Measurements from ENCODE around the gene FAM20C. TPM values are rescaled to one million over a fixed set of nuclear protein-coding genes. Genes with fewer than 3 reads are reported as not detected.
"Not testable (repeated sequence)": the region's sequence is repeated elsewhere in the genome, so short reads cannot be mapped to it uniquely, and the experiment has no call there.

The FAM20C gene
- total RNA-seq, 2 donors from 2014 or later = 56.6 to 74.3 TPM

- intact Hi-C loops (cut with DNase I) = no loop called here
- peak; percentile 81 for DNase-seq (ENCODE audit: low spot score)
Measured at GRCh38 chr7:260441-261281, 68.3 kb downstream of the FAM20C start.

DNA sequence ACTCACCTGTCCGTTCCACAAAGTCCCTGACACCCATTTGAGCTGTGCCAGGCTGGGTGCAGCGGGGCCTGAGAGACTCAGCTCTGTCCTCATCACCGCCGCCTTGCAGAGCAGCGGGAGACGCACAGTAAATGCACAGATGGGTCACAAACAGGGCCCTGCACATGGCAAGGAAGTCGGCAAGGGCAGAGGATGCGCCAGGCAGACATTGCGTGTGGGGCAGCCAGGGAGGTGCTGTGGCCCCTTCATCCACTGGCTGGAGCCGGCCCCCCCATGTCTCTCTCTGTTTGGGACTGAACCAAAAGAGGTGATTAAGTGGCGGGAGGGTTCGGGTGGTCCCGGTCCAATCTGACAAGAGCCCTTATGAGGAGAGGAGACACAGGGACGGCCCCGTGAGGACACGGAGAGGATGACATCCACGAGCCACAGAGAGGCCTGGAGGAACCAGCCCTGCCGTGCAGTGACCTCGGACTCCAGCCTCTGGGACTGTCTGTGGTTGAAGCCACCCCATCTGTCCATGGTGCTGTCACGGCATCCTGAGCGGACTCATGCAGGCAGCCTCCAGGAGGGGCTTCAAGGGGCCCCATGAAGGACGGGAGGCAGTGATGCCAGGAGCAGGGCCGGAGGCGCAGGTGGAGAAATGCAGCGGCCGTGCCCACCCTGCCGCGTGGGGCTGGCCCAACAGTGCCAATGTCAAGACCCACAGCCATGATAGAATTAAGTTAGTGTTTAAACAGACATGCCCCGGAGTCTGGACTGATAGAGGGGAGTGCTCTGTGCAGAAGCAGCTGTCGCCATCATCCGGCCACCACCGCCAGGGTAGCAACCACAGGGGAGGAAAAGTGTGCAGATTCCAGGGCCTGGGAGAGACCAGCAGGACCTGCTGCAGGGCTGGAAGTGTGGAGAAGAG is 69.2 kb downstream of the FAM20C start:
- intact Hi-C loops (cut with DNase I) = no loop called here
- DNase-seq (ENCODE audit: low spot score) = peak; percentile 71

GRCh38 chr7:262251-262572 is 69.8 kb downstream of the FAM20C start:
- intact Hi-C loops (cut with DNase I) = no loop called here
- DNase-seq (ENCODE audit: low spot score) = peak; percentile 70

- peak; percentile 87 for DNase-seq (ENCODE audit: low spot score)
- intact Hi-C loops (cut with DNase I) = not testable (repeated sequence)
Measured at GRCh38 chr7:262631-263311, 70.4 kb downstream of the FAM20C start.

- DNase-seq (ENCODE audit: low spot score) = peak; percentile 80
- intact Hi-C loops (cut with DNase I) = not testable (repeated sequence)
Measured at GRCh38 chr7:263483-264351, 71.3 kb downstream of the FAM20C start.

GRCh38 chr7:264541-265191 is 72.3 kb downstream of the FAM20C start:
- intact Hi-C loops (cut with DNase I) = no loop called here
- DNase-seq (ENCODE audit: low spot score) = peak; percentile 76

- DNase-seq (ENCODE audit: low spot score) = peak; percentile 78
- intact Hi-C loops (cut with DNase I) = no loop called here
Measured at GRCh38 chr7:265192-265997, 73.0 kb downstream of the FAM20C start.

DNA sequence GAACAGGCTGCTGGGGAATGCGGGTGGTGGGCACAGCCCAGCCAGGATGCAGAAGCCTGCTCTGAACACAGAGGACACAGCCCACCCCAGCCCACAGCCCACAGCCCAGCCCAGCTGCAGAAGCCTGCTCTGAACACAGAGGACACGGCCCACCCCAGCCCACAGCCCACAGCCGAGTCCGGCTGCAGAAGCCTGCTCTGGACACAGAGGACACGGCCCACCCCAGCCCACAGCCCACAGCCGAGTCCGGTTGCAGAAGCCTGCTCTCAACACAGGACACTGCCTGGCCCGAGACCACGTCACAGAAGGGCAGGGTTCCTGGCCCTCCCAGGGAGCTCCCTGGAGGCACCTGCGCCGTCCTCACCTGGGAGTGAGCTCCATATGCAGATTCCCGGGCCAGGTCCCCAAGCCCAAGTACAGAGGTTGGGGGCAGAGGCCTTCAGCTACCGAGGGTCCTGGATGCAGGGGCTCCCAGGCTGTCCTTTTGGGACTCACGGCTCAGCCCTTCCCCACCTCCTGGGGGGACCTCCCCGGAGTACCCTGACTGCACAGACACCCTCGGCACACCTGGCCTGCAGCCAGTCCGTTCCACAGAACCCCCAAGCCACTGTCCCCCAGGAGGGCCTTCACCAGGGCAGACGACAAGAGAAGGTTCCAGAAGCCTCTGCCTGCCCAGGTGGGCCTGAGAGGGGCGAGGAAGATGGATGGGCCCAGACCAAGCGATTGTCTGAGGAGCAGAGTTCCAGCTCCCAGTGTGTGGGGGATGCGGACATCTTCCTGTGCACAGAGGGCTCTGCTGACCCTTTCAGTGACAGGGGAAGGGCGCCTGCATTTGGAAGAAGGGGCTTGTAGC is 73.9 kb downstream of the FAM20C start:
- DNase-seq (ENCODE audit: low spot score) = peak; percentile 77

DNA sequence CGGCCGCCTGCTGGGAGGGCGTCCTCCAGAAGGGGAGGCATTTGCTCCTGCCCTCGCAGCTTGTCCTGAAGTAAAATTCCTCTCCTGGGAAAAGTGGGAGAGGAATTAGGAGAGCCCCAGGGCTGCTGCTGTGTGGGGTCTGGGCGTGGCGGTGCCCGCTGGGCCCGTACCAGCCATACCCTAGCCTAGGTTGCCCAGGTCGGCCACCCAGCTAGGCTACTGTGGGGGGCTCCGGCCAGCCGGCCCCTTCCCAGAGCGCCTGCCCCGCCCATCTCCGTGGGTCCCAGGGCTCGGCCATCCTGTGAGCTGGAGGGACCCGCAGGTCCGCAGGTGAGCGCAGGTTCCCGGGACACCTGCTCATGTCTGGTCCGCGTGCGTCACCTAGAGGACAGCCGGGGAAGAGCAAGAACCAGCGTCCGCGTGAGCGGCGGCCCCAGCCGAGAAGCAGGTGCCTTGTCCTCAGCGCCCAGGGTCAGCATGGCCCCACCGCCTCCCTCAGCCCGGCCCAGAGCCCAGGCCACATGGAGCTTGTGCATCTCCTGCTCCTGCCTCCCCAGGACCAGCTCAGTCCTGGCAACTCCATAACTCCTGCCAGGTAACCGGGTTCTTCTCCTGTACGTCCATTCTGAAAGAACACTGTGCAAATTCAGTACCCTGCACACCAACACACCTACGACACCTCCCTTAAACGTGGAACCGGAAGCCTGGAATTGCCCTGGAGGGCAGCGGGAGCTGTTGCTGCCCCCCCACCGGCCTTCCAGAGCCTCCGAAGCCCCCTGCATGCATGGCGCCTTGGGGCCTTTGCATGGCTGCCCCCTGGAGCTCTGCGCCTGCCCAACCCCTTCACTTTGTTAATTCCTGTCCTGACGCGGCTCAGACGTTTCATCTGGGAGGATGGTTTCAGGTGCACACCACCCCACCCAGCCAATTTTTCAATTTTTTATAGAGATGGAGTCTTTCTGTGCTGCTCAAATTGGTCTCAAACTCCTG is 74.8 kb downstream of the FAM20C start:
- peak; percentile 80 for DNase-seq (ENCODE audit: low spot score)
- intact Hi-C loops (cut with DNase I) = no loop called here

More for the DNA sequence above, 73.9 kb downstream of the FAM20C start:
- intact Hi-C loops (cut with DNase I) = no loop called here

DNA sequence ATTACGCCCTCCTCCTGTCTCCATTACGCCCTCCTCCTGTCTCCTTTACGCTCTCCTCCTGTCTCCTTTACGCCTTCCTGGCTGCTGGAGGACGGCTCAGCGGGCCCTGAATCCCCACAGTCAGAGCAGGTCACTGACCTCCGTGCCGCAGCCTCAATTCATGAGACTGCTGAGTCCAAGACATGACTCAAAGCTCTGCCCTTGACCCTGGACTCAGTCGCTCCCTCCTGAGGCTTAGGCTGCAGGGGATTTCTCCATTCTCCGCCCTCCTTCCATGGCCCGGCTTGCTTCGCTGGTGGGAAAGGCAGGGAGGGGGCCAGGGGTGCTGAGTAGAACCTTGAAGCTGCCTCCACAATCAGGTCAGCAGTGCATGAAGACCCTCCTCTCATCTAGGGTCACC is 76.6 kb downstream of the FAM20C start:
- DNase-seq (ENCODE audit: low spot score) = peak; percentile 65
- intact Hi-C loops (cut with DNase I) = no loop called here

DNA sequence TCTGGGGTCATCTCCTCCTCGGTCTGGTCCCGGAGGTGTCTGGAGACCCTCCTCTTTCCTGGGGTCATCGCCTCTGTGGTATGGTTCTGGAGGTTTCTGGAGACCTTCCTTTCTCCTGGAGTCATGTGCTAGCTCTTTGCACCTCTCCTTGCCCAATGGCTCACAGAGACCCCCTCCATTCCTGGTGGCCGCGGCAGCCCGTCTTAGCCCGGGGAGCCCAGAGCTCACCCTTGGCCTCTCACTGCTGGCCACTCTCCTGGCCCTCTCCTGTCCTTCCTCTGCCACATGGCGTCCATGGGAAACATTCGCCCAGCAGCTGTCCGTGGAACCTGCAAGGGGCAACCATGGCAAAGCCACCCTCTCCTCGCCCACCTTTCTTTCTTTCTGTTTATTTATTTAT is 77.3 kb downstream of the FAM20C start:
- intact Hi-C loops (cut with DNase I) = no loop called here
- DNase-seq (ENCODE audit: low spot score) = peak; percentile 70

DNA sequence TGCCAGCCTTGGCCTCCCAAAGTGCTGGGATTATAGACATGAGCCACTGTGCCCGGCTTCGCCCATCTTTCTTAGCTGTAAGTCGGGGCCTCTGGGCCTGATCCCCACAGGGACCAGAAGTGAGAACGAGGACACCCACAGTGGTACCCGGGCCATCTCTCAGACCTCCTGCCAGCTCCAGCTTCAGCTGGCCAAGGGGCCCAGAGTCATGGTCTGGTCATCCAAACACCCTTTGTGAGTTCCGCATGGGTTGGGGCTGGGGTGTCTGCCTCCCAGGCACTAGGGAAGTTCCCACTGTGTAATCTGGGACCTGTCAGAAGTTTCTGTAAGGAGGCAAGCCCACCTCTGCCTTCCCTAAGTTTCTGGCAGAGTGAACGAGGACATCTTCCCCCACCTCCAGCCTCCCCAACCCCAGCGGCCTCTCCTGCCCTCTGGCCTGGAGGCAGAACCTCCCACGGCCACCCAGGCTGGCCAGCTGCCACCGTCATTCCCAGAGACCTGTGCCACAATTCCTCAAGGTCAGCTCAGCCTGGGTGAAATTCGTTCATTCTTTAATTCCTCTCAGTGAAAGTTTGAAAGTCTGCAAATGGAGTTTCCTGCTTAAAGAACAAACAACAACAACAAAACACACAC is 78.1 kb downstream of the FAM20C start:
- DNase-seq (ENCODE audit: low spot score) = peak; percentile 72
- intact Hi-C loops (cut with DNase I) = no loop called here

- intact Hi-C loops (cut with DNase I) = no loop called here
- DNase-seq (ENCODE audit: low spot score) = peak; percentile 29
Measured at GRCh38 chr7:271266-272107, 79.1 kb downstream of the FAM20C start.

GRCh38 chr7:272108-272615 is 79.8 kb downstream of the FAM20C start:
- intact Hi-C loops (cut with DNase I) = no loop called here
- DNase-seq (ENCODE audit: low spot score) = peak; percentile 53
